GM20000 (cell line): ENCODE results near the gene HDAC1.

Source experiments
- DNase-seq: peaks from one replicate; pipeline ENCODE4 v3.0.0; 2012; ENCODE audit warnings: low spot score
- CTCF ChIP-seq: IDR thresholded peaks from 2 replicates; pipeline ENCODE4 v1.5.1; 2012; ENCODE audit warnings: mild to moderate bottlenecking, control low read depth; ENCODE audit errors: extremely low read depth, missing control alignments

HDAC1 gene

DNA sequence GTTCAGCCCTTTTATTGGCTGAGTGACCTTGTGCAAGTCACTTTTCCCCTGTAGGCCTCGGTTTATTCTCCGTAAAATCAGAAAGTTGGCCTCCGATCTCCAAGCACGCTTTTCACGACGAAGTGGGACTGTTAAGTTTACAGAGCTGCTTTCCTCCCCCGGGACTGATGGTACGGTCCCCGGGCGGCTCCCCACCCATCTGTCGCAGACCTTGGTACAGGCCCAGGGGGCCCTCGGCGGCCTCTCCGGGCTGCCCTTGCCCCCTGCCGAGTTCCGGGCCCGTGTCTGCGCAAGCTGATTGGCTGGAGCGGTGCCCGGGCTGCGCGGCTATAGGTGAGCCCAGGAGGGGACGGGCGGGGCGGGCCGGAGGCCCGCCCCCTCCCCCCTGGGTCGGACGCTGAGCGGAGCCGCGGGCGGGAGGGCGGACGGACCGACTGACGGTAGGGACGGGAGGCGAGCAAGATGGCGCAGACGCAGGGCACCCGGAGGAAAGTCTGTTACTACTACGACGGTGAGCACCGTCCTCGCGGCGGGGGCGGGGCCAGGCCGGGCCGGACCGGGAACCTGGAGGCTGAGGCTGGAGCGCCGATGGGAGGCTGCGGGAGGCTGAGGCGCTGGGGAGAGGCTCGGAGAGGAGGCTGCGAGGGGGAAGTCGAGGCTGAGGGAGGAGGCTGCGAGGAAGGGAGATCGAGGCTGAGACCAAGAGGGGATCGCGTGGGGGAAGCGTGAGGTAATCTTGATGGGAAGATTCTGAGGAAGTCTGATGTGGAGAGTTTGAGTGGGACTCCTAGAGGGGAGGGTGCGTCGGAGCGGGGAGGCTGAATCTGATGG, at the start of gene HDAC1:
HDAC1 (plus strand) TSS at position 376 of the 831 bp plus-strand sequence; CDS start at position 463, 87 bp downstream.
- peak; percentile 99 for DNase-seq
- no peak for TF ChIP-seq CTCF

DNA sequence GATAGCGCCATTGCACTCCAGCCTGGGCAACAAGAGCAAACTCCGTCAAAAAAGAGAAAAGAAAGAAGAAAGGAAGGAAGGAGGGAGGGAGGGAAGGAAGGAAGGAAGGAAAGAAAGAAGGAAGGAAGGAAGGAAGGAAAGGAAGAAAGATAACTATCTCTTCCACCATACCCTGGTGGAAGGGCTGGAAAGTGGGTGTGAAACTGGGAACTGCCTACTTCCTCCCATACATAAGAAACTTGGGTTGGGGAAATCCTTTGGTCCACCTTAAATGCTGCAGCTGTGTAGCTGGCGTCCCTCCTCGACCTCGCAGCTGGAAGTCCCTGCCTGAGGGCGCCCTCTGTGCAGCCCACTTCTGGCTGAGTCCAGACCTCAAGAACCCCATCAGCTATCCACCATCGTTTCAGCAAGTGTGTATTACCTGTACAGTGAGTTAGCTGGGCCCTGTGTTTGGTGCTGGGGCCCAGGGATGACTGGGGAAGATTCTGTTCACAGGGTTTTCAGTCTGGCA, 49.5 kb upstream of the HDAC1 start:
- peak; percentile 47 for DNase-seq
- no peak for TF ChIP-seq CTCF

- TF ChIP-seq CTCF, result no peak
- DNase-seq, result no peak
Measured at GRCh38 chr1:32246888-32247273, 45.0 kb upstream of the HDAC1 start, which contains the start of gene FAM167B. Gene FAM167B, plus strand, starts transcription at chr1:32247222. Its CDS starts 200 bp downstream, at chr1:32247422.

DNA sequence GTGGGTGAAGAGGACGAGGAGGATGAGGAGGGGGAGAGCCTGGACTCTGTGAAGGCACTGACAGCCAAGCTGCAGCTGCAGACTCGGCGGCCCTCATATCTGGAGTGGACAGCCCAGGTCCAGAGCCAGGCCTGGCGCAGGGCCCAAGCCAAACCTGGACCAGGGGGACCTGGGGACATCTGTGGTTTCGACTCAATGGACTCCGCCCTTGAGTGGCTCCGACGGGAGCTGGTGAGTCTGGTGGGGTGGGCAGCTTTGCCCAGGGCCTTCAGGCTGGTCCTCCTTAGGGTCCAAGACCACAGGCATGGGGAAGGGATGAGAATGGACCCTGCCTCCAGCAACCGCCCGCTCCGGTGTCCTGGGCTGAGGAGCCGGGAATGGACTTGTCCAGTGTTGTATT, 44.4 kb upstream of the HDAC1 start:
- no peak for DNase-seq
- TF ChIP-seq CTCF, result no peak

GRCh38 chr1:32247983-32248889, 43.6 kb upstream of the HDAC1 start:
- DNase-seq, result peak; percentile 85
- peak; percentile 95 for TF ChIP-seq CTCF

- DNase-seq, result peak; percentile 88
- no peak for TF ChIP-seq CTCF
Measured at GRCh38 chr1:32249831-32250525, 41.9 kb upstream of the HDAC1 start.
